Measurements from ENCODE around the gene ANKS1A.

ANKS1A gene

GRCh38 chr6:35064290-35064689 lies 175.2 kb downstream of the ANKS1A start:
- no peak overlapping the region for H3K4me3 ChIP-seq (replicated peaks; ENCODE audit: low read depth, low read length)
- no peak for TF ChIP-seq CTCF (IDR thresholded peaks at IDR 0.05; ENCODE audit: low read length, missing control alignments)
- DNase-seq (ENCODE audit: low read depth), result no peak

GRCh38 chr6:35064757-35065440 lies 175.8 kb downstream of the ANKS1A start:
- no peak overlapping the region for H3K4me3 ChIP-seq (replicated peaks; ENCODE audit: low read depth, low read length)
- TF ChIP-seq CTCF (IDR thresholded peaks at IDR 0.05; ENCODE audit: low read length, missing control alignments), result no peak
- DNase-seq (ENCODE audit: low read depth), result no peak

- DNase-seq (ENCODE audit: low read depth), result no peak
- no peak overlapping the region for H3K4me3 ChIP-seq (replicated peaks; ENCODE audit: low read depth, low read length)
- TF ChIP-seq CTCF (IDR thresholded peaks at IDR 0.05; ENCODE audit: low read length, missing control alignments), result no peak
Measured at GRCh38 chr6:35065441-35065800, 176.4 kb downstream of the ANKS1A start.

GRCh38 chr6:35065870-35066269 lies 176.8 kb downstream of the ANKS1A start:
- no peak for DNase-seq (ENCODE audit: low read depth)
- no peak overlapping the region for H3K4me3 ChIP-seq (replicated peaks; ENCODE audit: low read depth, low read length)
- no peak for TF ChIP-seq CTCF (IDR thresholded peaks at IDR 0.05; ENCODE audit: low read length, missing control alignments)

- no peak overlapping the region for H3K4me3 ChIP-seq (replicated peaks; ENCODE audit: low read depth, low read length)
- DNase-seq (ENCODE audit: low read depth), result no peak
- no peak for TF ChIP-seq CTCF (IDR thresholded peaks at IDR 0.05; ENCODE audit: low read length, missing control alignments)
Measured at GRCh38 chr6:35067234-35067633, 178.2 kb downstream of the ANKS1A start.

- DNase-seq (ENCODE audit: low read depth), result no peak
- H3K4me3 ChIP-seq (replicated peaks; ENCODE audit: low read depth, low read length), result no peak overlapping the region
- no peak for TF ChIP-seq CTCF (IDR thresholded peaks at IDR 0.05; ENCODE audit: low read length, missing control alignments)
Measured at GRCh38 chr6:35068206-35068605, 179.2 kb downstream of the ANKS1A start.

- no peak for TF ChIP-seq CTCF (IDR thresholded peaks at IDR 0.05; ENCODE audit: low read length, missing control alignments)
- H3K4me3 ChIP-seq (replicated peaks; ENCODE audit: low read depth, low read length), result no peak overlapping the region
- no peak for DNase-seq (ENCODE audit: low read depth)
Measured at GRCh38 chr6:35068644-35069043, 179.6 kb downstream of the ANKS1A start.

Measured in fibroblast of pulmonary artery (primary cell).